GM18517 (cell line): ENCODE measurements around the gene PTPRZ1.

Experiments
- ATAC-seq: cut with Tn5 transposase; IDR thresholded peaks from one replicate; pipeline ENCODE4 v1.9.1; 2021; ENCODE audit warnings: mild to moderate bottlenecking, moderate library complexity; ENCODE audit not compliant: unreplicated experiment

Gene PTPRZ1

DNA sequence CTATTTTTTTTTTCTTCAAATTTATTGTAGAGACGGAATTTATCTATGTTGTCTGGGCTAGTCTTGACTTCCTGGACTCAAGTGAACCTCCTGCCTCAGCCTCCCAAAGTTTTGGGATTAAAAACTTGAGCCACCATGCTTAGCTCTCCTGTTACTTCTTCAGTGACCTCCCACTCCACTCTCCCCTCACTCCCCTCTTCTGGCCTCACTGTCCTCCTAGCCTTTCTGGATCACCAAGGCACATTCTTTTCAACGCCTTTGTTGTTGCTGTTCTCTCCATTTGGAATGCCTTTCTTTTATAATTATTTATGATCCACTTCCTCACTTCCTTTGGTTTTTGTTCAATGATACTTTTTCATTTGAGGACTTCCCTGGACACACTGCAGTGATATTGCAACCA is 17.9 kb downstream of the PTPRZ1 start:
- no peak for ATAC-seq

DNA sequence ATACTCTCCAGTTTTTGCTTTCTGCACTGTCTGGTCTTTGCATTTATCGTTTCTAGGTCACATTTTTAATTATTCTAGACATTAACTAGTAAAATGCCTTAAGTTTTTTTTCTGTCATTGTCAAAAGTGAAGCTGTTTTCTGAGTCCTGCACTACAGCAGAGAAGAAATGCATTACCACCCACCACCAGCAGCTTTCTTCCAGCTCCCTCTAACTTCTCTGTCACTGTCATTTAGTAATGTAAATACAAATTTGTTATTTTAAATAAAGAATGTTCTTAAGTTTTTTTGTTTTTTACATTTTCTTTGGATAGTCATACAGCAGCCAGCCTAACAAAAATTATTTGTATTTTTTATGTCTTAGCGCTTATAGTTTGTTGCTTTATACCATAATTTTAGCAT is 18.8 kb downstream of the PTPRZ1 start:
- no peak for ATAC-seq

DNA sequence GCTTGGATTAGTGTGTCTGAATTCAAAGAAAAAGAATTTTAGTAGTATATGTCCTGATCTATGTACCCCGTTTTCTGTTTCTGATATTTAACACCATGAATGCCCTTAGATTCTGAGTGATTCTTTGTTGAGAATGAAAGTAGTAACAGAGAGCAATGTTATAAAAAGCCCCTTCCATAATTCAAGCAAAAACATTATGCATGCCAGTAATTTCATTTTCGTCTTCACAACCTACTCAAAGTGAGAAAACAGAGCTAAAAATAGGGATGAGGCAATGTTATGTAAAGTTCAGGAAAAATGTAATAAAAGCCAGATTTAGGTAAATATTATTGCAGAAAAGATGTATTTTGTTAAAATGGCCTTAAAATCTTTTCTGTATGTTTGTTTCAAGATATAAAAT is 28.1 kb downstream of the PTPRZ1 start:
- peak; percentile 70 for ATAC-seq

DNA sequence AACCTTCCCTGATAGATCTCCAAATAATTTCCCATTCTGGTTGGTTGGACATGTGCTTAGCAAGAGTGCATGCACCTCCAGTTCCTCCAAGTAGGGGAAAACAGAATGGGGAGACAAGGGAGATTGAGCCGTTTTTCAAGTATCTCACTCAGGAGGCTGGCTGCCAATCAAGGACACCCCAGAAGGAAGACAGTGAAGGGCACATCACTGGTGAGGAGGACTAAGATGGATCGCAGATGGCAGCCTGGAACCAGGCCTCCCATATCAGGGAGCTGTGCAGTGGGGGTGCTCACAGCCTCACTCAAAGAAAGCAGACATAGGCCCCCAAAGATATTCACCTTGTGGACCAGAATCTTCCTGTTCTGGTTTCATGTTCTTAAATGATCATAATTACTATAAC is 31.2 kb downstream of the PTPRZ1 start:
- no peak for ATAC-seq

DNA sequence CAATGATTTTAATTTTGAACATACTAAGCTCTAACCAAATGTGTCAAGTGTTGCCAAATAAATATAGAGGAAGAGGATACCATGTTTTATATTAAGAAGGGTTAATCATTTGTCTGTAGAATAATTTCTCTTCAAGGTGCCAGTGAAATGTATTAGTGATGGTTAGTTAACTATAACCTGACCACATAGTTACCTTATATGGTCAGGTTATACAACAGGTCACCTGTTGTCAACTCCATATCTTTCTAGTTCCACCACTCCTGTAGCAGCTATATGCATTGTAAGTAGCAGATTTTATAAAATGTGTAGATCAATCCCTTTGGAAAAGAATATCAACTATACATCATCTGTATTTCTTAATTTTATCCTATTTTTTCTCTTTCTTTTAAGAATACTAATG is 35.1 kb downstream of the PTPRZ1 start:
- no peak for ATAC-seq

DNA sequence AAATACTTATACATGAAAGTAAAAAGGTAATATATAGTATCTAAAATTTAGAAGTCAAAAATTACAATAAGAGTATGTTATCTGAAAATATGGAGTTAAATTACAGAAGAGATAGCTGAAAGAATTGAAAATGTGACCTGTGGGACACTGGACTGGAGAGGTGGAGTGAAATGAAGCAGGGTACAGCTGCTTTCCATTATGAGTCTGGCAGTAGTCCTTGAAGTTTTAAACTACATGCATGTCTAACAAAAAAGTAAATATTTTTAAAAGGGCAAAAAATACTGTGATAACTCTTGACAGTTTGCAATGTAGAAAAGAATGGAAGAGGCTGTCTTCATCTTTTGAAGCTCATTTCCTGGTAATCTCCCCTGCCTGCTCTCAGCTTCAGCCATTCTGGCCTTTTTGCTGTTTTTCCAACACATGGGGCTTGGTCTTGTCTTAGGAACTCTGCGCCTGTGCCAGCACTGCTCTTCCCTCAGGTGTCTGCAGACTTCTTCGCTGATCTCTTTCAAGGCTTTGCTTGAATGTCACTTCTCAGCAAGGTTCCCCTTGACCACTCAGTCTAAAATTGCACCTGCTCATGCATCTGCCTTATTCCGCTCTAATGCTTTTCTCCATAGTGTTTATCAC is 36.9 kb downstream of the PTPRZ1 start:
- ATAC-seq, result no peak

DNA sequence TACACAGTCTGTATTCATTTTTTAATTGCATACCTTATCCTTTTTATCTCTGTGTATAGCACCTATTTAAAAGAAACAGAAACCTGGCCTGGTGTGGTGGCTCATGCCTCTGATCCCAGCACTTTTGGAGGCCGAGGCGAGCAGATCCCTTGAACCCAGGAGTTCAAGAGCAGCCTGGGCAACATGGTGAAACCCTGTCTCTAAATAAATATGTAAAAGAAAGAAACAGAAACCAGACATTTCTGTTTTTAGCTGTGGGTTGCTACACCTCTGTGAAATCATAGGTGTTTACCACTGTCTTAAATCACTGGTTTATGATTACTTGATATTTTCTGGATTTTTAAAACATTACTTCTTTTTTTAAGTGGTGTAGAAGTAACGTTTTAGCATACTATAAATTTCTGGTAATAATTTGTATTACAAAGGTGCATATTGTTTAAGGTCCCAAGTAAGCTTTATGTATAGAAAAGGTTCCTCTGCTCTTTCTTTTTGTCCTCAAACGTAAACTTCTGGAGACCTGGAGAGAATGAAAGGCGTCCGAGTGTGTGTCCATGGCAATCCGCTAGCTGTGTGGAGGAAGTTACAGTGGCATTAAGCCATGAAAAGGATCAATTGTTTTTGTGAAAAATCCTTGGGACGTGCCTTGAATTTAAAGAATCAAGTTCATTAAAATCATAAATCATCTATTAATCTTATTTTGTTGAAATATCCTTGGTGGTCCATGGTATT is 41.1 kb downstream of the PTPRZ1 start:
- no peak for ATAC-seq

DNA sequence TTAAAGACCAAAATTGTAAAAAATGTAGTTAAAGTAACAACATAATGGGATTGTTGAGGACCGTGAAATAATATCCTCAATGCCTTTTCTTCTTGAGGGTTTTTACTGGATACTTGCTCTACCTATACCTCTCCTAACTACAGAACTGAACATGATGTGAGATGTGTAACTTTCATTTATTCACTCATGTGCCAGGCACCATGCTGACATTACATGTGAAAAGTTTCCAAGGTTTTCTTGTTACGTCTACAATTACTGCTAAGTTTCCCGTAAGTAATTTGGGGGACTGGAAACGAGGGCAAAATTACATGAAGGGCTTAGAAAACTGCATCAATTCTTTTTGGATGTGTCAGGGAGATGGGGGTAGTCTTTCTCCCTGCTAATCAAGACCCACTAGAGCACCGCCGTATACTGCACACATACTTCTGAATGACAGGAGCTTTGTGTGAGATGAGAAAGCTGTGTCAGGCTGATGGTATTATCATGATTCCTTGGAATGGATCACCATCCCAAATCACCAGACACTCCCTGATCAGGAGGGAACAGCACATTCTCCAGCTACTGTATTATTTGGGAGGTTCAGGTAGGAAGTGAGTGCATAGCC is 41.8 kb downstream of the PTPRZ1 start:
- no peak for ATAC-seq

DNA sequence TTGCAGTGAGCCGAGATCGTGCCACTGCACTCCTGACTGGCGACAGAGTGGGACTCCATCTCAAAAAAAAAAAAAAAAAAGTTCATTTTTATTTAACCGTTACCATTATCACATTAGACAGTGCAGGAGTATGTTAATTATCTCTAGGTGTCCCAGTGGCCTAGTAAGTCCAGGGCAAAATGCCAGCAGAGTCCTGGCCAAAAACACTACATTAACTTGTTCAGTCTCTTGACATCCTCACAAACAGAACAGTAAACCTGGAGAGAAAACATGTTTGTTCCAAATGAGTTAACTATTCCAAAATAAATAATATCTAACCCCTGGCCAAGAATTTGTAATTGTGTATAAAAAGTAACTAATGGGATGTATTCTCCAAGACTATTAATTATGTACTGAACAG is 43.2 kb downstream of the PTPRZ1 start:
- ATAC-seq, result no peak

DNA sequence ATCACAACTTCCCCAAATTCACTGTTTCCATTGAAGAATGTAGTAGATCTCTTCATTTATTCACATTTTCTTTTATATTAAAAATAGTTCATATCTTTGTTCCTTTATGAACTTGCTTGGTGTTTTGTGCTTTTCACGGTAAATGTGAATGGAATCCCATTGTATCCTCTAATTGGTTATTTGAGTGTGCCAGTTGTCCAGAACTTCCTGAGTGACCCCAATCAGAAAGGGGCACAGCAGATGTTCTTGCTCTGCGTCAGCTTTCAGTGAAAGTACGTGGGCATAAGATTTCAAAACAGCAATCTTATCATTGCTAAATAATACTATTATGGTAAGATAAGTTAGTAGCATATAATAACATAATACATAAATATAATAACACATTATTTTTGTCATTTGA is 47.0 kb downstream of the PTPRZ1 start:
- no peak for ATAC-seq

DNA sequence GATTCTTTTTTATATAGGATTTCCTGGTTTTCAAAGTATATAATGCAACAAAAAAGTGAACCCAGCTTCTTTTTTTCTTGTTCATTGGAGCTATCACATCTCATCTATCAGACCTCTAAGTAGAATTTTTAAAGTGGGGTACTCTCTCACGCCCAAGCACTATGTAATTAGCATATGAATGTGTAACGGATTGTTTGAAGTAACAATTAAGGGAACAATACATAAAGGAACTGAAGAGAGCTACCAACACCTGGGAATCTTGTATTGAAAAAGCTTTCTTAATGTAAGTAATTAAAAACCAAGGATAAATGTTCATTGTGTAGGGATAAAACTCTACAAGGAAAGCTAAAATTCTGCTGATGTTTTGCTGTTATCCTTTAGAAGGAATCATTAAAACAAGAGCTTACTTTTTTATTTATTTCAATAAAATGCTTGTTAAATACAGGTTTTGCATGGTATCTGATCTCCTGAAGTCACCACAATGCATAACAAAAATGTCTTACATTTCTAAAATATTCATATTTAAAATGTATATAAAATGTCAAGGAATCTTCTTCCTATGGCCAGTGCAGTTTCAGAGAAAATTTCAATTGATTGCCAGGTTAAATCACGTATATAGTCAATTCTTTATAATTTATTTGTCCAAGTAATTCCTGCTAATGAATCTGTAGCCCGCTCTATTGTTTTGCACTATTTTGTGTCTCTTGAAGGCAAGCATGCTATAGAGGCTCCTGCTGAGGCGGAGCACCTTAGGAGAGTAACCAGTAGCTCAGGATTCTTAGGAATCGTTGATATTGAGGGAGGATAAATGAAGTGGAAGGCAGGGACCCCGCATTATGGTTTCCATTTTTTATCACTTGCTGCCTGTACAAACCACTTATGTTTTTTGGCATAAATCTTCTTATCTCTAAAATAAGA is 51.6 kb downstream of the PTPRZ1 start:
- no peak for ATAC-seq

DNA sequence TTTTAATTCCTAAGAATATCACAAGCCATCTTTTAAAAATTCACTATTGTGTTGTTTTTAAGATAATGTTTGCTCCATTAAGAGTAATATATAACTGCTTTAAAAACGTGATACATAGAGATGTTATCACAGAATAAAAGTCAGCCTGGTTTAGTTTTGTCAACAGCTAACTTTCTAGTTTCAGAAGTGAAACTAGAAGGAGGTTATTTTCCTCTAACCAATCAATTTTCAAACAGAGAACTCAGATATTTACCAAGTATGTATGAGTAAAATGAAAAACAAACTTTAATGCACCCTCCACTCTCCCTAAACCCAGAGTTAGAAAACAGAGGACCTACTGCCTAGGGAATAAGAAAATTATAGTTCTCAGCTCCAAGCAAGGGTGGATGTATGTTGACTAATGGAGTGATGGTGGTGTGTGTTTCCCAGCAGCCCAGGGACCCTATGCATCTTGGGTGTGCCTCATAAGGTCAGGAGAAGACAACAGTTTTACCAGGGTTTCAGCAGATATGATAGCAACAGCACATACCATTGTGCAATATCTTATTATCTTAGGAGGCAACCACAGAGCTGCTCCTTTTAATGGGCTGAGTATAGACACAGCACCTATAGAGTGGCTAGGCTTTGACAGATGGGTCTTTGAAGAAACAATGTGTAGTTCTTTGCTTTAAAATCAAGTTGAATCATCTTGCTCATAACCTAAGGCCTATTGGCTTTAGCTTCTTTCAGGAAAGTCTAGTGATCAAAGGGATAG is 58.4 kb downstream of the PTPRZ1 start:
- no peak for ATAC-seq

DNA sequence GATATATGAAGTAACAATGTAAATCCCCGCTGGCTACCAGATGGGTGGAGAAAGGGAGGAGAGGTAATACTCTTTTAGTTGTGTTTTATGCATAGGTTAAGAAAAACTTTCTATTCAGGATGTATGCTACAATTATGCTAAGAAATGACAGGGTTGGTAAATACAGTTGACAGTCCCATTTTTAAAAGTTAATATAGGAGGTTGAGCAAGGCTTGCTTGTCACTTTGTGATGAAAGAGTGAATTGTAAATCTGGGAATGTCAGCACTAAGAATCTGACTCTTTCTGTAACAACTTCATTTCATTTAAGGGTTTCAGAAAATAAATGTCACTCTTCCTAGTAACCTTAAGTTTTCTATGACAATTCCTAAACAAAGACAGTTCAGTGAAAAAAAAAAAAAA is 59.8 kb downstream of the PTPRZ1 start:
- ATAC-seq, result no peak

DNA sequence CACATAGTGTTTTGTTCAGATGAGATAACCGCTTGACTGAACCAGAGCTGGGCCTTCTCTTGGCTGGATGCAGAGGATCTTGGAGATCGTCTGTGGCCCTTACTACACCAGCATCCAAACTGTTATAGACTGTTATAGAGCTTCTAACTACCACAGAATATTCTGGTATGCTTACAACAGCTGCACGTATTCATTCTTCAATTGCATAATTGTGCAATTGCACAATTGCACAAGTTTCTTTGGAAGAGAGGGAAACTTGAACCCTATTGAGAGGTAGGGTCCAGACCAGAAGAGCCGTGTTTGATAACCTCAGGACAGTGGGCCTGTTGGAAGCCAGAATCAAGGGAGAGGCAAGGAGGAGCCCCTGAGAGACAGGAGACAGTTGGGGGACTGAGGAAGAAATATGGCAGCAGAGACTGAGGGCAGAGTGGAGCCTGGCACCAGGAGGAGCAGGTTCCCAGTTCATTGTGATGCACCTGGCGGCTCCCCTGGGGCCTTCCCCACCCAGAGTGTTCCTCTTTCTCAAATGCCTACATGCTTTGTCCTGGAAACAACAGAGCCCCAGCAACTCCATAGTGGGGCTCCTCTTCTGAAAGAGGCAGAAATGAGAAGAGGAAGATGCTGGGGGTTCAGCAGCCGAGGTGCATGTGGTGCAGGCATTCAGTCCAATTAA is 64.1 kb downstream of the PTPRZ1 start:
- no peak for ATAC-seq

DNA sequence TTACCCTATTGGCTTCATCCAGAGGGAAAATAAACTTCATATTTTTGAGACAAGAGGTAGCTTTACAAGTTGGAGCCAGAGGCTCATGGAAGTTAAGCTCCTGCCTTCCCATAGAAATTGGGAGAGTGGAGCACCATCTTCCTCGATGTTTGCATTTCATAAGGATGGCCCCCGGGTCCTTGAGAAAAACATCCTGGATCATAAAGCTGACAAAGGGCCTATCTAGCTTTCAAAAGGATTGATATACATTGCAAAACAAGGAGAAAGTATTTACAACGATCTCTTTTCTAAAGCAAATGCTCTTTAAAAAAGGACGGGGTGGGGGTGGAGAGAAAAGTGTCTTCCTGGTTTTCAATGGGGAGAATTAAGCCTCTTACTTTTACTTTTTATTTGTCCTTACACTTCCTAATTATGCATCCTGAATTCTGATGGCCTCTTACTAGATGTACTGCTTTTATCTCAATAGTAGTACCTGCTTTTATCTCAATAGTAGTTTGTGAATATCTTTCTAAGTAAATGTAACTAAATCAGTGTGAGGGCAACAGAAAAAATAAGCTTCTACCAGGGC is 65.6 kb downstream of the PTPRZ1 start:
- no peak for ATAC-seq

DNA sequence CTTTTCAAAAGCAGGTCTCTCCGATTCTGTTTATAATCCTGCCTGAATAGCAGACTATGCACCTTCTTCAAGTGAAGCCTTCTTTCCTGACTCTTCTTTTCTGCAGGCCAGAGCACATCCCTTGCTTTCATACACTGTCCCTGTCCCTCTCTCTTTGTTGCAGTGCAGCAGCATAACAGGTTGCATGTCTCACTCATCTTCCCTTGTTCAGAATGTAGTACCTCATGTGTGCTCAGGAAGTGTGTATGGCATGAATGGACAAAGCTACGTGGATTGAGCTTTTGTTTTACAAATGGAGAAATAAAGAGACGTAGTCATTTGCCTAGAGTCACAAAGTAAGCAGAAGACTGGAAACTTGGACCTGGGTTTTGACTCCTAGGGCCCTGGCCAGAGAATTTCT is 68.0 kb downstream of the PTPRZ1 start:
- ATAC-seq, result no peak

DNA sequence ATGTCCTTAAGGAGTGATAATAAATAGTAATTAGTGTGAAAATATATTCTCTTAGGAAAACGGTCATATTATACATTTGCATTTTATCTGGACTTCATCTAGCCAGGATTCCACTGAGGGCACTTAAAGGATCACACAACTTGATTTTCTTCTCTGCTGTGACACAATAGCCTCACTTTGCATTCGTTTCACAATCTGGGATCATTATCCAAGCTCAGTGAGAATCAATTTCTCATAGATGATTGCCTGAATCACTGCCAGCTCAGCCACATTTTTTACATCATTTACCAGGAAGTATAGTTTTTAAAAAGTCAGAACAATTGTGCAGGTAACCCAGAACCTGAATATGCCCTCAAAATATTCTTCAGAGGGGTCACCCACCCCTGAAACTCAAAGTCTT is 68.9 kb downstream of the PTPRZ1 start:
- no peak for ATAC-seq

DNA sequence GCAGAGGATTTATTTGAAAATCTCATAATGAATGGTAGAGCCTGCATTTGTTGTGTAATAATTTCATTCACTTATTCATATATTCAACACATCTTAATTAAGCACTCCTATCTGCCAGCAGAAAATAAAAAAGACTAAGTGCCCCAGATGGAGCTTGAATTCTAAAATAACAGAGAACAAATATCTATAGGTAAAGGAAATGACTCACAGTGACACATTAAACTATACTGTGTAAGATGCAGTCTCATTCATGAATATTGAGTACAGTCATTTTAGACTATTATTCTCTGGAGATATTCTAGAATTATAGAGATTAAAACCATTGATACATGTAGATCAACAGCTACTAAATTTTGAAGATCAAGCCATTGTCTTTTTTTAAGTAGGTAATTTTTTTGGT is 72.1 kb downstream of the PTPRZ1 start:
- ATAC-seq, result no peak

DNA sequence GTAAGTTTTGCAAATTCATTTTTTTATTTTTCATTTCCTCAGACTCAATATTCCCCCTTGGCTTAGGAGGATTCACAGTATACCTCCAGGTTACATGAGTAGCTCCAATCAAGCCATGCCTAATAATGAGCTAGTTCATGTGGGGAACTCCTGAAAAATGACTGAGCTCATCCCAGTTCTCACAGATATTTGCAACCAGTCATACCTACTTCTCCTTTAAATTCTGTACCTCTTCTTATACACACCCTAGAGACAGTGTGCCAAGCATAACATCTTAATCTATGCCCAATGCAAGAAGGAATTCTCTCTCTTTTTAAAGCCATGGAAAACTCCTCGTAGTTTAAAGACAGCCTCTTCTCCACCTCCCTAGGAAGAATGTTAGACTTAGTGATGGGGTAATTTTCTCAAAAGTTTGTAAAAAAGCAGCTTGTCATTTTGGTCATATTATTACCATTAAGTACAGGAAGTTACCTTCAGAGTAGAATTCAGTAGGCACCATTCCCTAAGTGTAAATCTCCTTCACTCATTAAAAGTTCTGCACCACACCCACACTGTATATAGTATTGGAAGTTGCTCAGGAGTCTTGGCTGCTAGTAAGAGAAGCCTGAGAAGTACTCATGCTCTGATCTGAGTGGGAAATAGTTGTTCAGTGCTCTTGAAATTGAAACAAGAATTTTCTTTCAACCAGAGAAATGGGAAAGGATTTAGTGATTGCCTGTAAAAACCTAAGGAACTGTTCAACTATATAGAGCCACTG is 72.7 kb downstream of the PTPRZ1 start:
- no peak for ATAC-seq
